ENCODE data around the gene CPXM2. TPM values are rescaled to one million over a fixed set of nuclear protein-coding genes. Genes with fewer than 3 reads are reported as not detected.

The CPXM2 gene
- total RNA-seq, 4 donors from 2014 or later, result 56.8 to 150 (median 96.9) TPM

GRCh38 chr10:123761038-123761428 lies 130.6 kb downstream of the CPXM2 start:
- H3K36me3 ChIP-seq, result peaks cover 0 to 77% (median 40%) of the 10 kb centered on the region in 4 donors
- H3K4me1 ChIP-seq, result peaks cover 0 to 11% (median 0%) of the 10 kb centered on the region in 4 donors
- TF ChIP-seq CTCF (IDR thresholded peaks at IDR 0.05), result no peak
- TF ChIP-seq EP300 (IDR thresholded peaks at IDR 0.05), result no peak
- TF ChIP-seq POLR2A (IDR thresholded peaks at IDR 0.05; ENCODE audit: low read depth), result no peak
- no peak for TF ChIP-seq POLR2AphosphoS5 (IDR thresholded peaks at IDR 0.05)
- no peak overlapping the region for H3K27ac ChIP-seq (replicated peaks in 1 of 4)
- H3K9me3 ChIP-seq, result no peaks in the 10 kb centered on the region
- no peak for DNase-seq (ENCODE audit: extremely low spot score)
- 75% methylated on average over 8 of the region's 10 CpGs for WGBS
- H3K27me3 ChIP-seq, result no peaks in the 10 kb centered on the region
- intact Hi-C loops (cut with DNase I), result no loop called here
- H3K4me3 ChIP-seq, result no peak overlapping the region

DNA sequence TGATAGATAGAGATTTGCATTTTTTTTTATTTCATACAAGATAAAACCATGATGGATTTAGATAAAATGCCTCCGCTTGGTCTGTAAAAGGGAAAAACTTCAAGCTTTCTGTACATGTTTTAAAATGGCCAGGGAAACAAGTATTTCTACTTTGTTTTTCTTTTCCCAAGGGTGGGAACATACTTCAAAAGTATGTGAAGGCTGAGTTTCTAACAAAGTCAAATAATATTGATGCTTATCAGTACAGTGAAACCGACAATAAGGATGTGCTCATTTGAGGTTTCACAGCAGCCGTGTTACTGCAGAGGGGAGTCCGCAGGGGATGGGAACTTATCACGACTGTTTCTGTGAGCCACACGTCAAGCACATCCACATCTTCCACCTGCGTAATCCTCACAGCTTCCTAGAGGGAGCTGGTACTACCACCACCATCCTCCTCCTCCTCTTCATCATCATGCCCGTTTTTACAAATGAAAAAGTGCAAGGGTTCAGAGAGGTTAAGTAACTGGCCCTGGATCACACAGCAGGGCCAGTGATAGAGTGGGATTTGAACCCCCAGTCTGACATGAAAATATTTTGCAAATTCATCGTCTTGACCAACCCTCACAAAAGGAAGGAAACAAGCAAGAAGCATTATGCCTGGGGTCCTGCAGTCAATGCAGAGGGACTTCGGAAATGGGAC lies 131.1 kb downstream of the CPXM2 start:
- no peak for DNase-seq (ENCODE audit: extremely low spot score)
- Histone ChIP-seq H3K4me1 (peaks cover 0 to 11% (median 0%) of the 10 kb centered on the region in 4 donors), H3K9me3 (no peaks in the 10 kb centered on the region), H3K27ac (replicated peaks in 1 of 4) (no peak overlapping the region), H3K27me3 (no peaks in the 10 kb centered on the region), H3K4me3 (no peak overlapping the region), H3K36me3 (peaks cover 0 to 77% (median 38%) of the 10 kb centered on the region in 4 donors)
- TF ChIP-seq CTCF (IDR thresholded peaks at IDR 0.05) (no peak), POLR2A (IDR thresholded peaks at IDR 0.05; ENCODE audit: low read depth) (no peak), POLR2AphosphoS5 (IDR thresholded peaks at IDR 0.05) (no peak), EP300 (IDR thresholded peaks at IDR 0.05) (no peak)
- WGBS, result 83% methylated on average over 10 of the region's 10 CpGs
- intact Hi-C loops (cut with DNase I), result no loop called here

DNA sequence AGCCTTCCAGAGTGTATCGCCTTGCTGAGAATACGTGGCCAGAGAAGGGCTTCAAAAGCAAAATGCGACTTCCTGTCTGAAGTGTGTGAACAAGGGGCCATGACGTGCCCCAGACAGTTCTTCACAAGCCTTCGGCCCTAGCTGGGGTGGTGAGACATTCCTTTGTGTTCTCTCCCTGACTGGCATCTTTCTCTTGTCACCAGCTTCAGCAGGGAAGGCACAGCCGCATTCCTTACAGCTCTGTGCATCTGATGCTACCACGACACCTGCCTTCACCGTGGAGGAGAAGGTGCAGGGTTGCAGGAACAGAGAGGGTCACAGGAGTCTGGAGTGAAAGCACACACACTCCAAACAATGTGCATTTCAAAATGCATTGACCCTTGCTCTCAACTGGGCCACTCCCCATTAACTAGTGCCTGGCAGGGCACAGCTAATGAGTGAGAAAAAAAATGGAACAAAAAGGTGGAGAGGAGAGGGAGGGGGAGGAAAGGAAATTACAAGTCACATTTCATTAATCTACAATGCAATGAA lies 132.0 kb downstream of the CPXM2 start:
- TF ChIP-seq CTCF (IDR thresholded peaks at IDR 0.05), result no peak
- no peak for TF ChIP-seq EP300 (IDR thresholded peaks at IDR 0.05)
- no peak for TF ChIP-seq POLR2A (IDR thresholded peaks at IDR 0.05; ENCODE audit: low read depth)
- no peak for TF ChIP-seq POLR2AphosphoS5 (IDR thresholded peaks at IDR 0.05)
- intact Hi-C loops (cut with DNase I), result no loop called here
- no peaks in the 10 kb centered on the region for H3K27me3 ChIP-seq
- no peaks in the 10 kb centered on the region for H3K9me3 ChIP-seq
- H3K36me3 ChIP-seq, result peaks cover 0 to 82% (median 39%) of the 10 kb centered on the region in 4 donors
- WGBS, result 56% methylated on average over 7 of the region's 8 CpGs
- H3K27ac ChIP-seq (replicated peaks in 1 of 4), result no peak overlapping the region
- H3K4me3 ChIP-seq, result no peak overlapping the region
- no peak for DNase-seq (ENCODE audit: extremely low spot score)
- peaks cover 0 to 11% (median 0%) of the 10 kb centered on the region in 4 donors for H3K4me1 ChIP-seq

- peaks cover 0 to 87% (median 42%) of the 10 kb centered on the region in 4 donors for H3K36me3 ChIP-seq
- no peak for DNase-seq (ENCODE audit: extremely low spot score)
- no peaks in the 10 kb centered on the region for H3K9me3 ChIP-seq
- intact Hi-C loops (cut with DNase I), result no loop called here
- H3K4me3 ChIP-seq, result no peak overlapping the region
- no peak overlapping the region for H3K27ac ChIP-seq (replicated peaks in 1 of 4)
- peaks cover 0 to 11% (median 0%) of the 10 kb centered on the region in 4 donors for H3K4me1 ChIP-seq
- TF ChIP-seq POLR2AphosphoS5 (IDR thresholded peaks at IDR 0.05), result no peak
- no peak for TF ChIP-seq EP300 (IDR thresholded peaks at IDR 0.05)
- no peak for TF ChIP-seq CTCF (IDR thresholded peaks at IDR 0.05)
- 91% methylated on average over 7 of the region's 7 CpGs for WGBS
- no peaks in the 10 kb centered on the region for H3K27me3 ChIP-seq
Observed at GRCh38 chr10:123759041-123759440, 132.6 kb downstream of the CPXM2 start.

Data from esophagus muscularis mucosa (tissue), 4 donors.